ENCODE results near the gene STARD3NL.
"Not testable (repeated sequence)": the region's sequence is repeated elsewhere in the genome, so short reads cannot be mapped to it uniquely, and the experiment has no call there.

The STARD3NL gene

GRCh38 chr7:38235606-38236005 is 57.6 kb downstream of the STARD3NL start:
- no peak for TF ChIP-seq PPARA (CRISPR knock-in tag; IDR thresholded peaks at IDR 0.05; ENCODE audit: borderline replicate concordance)
- TF ChIP-seq CSDC2 (CRISPR knock-in tag; IDR thresholded peaks at IDR 0.05): no peak
- TF ChIP-seq, protein P1, sequence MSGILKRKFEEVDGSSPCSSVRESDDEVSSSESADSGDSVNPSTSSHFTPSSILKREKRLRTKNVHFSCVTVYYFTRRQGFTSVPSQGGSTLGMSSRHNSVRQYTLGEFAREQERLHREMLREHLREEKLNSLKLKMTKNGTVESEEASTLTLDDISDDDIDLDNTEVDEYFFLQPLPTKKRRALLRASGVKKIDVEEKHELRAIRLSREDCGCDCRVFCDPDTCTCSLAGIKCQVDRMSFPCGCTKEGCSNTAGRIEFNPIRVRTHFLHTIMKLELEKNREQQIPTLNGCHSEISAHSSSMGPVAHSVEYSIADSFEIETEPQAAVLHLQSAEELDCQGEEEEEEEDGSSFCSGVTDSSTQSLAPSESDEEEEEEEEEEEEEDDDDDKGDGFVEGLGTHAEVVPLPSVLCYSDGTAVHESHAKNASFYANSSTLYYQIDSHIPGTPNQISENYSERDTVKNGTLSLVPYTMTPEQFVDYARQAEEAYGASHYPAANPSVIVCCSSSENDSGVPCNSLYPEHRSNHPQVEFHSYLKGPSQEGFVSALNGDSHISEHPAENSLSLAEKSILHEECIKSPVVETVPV (CRISPR knock-in tag; IDR thresholded peaks at IDR 0.05): no peak
- no peak for TF ChIP-seq SNAI2 (CRISPR knock-in tag; IDR thresholded peaks at IDR 0.05)
- TF ChIP-seq ZNF70 (CRISPR knock-in tag; IDR thresholded peaks at IDR 0.05): no peak
- no peak for TF ChIP-seq TOX (CRISPR knock-in tag; IDR thresholded peaks at IDR 0.05; ENCODE audit: borderline replicate concordance)
- no peak for TF ChIP-seq ZFP3 (CRISPR knock-in tag; IDR thresholded peaks at IDR 0.05)
- no peak for TF ChIP-seq TCF4 (CRISPR knock-in tag; IDR thresholded peaks at IDR 0.05; ENCODE audit: borderline replicate concordance)
- TF ChIP-seq CREB5 (CRISPR knock-in tag; IDR thresholded peaks at IDR 0.05; ENCODE audit: low read depth): no peak
- no peak for TF ChIP-seq ESRRG (CRISPR knock-in tag; IDR thresholded peaks at IDR 0.05)
- TF ChIP-seq, protein P2, sequence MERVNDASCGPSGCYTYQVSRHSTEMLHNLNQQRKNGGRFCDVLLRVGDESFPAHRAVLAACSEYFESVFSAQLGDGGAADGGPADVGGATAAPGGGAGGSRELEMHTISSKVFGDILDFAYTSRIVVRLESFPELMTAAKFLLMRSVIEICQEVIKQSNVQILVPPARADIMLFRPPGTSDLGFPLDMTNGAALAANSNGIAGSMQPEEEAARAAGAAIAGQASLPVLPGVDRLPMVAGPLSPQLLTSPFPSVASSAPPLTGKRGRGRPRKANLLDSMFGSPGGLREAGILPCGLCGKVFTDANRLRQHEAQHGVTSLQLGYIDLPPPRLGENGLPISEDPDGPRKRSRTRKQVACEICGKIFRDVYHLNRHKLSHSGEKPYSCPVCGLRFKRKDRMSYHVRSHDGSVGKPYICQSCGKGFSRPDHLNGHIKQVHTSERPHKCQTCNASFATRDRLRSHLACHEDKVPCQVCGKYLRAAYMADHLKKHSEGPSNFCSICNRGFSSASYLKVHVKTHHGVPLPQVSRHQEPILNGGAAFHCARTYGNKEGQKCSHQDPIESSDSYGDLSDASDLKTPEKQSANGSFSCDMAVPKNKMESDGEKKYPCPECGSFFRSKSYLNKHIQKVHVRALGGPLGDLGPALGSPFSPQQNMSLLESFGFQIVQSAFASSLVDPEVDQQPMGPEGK (CRISPR knock-in tag; IDR thresholded peaks at IDR 0.05; ENCODE audit: borderline replicate concordance): no peak
- no peak for TF ChIP-seq ISL1 (CRISPR knock-in tag; IDR thresholded peaks at IDR 0.05)
- TF ChIP-seq ARNTL (CRISPR knock-in tag; IDR thresholded peaks at IDR 0.05; ENCODE audit: borderline replicate concordance, low read depth): no peak
- no peak for TF ChIP-seq BACH2 (CRISPR knock-in tag; IDR thresholded peaks at IDR 0.05; ENCODE audit: borderline replicate concordance)
- TF ChIP-seq, protein P3, sequence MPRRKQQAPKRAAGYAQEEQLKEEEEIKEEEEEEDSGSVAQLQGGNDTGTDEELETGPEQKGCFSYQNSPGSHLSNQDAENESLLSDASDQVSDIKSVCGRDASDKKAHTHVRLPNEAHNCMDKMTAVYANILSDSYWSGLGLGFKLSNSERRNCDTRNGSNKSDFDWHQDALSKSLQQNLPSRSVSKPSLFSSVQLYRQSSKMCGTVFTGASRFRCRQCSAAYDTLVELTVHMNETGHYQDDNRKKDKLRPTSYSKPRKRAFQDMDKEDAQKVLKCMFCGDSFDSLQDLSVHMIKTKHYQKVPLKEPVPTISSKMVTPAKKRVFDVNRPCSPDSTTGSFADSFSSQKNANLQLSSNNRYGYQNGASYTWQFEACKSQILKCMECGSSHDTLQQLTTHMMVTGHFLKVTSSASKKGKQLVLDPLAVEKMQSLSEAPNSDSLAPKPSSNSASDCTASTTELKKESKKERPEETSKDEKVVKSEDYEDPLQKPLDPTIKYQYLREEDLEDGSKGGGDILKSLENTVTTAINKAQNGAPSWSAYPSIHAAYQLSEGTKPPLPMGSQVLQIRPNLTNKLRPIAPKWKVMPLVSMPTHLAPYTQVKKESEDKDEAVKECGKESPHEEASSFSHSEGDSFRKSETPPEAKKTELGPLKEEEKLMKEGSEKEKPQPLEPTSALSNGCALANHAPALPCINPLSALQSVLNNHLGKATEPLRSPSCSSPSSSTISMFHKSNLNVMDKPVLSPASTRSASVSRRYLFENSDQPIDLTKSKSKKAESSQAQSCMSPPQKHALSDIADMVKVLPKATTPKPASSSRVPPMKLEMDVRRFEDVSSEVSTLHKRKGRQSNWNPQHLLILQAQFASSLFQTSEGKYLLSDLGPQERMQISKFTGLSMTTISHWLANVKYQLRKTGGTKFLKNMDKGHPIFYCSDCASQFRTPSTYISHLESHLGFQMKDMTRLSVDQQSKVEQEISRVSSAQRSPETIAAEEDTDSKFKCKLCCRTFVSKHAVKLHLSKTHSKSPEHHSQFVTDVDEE (CRISPR knock-in tag; IDR thresholded peaks at IDR 0.05): no peak
- no peak; the same call in 2 of the 3 replicates for ATAC-seq

GRCh38 chr7:38239129-38239528 is 61.1 kb downstream of the STARD3NL start:
- not testable (repeated sequence) for ATAC-seq

- TF ChIP-seq ESRRG (CRISPR knock-in tag; IDR thresholded peaks at IDR 0.05) (no peak), ZNF8 (CRISPR knock-in tag; IDR thresholded peaks at IDR 0.05) (no peak), BACH2 (CRISPR knock-in tag; IDR thresholded peaks at IDR 0.05; ENCODE audit: borderline replicate concordance) (no peak), ZFP30 (CRISPR knock-in tag; IDR thresholded peaks at IDR 0.05) (no peak)
- ATAC-seq: no peak
These were observed 63.0 kb downstream of the STARD3NL start for GRCh38 chr7:38241071-38241470.

DNA sequence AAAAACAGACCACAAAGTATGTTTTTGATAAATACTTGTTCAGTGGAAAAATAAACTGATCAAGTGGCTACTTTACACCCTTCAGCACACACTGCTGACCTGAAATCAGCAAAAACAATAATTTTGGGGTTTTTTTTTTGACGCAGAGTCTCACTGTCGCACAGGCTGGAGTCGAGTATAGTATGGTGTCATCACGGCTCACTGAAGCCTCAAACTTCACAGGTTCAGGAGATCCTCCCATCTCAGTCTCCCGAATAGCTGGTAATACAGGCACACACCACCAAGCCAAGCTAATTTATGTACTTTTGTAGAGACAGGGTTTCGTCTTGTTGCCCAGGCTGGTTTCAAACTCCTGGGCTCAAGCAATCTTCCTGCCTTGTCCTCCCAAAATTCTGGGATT is 64.8 kb downstream of the STARD3NL start:
- TF ChIP-seq ZNF70 (CRISPR knock-in tag; IDR thresholded peaks at IDR 0.05) (no peak), ZFP30 (CRISPR knock-in tag; IDR thresholded peaks at IDR 0.05) (no peak), RARB (CRISPR knock-in tag; IDR thresholded peaks at IDR 0.05) (no peak), CSDC2 (CRISPR knock-in tag; IDR thresholded peaks at IDR 0.05) (no peak)
- TF ChIP-seq, protein P3 (CRISPR knock-in tag; IDR thresholded peaks at IDR 0.05): no peak
- ATAC-seq: no peak

- ATAC-seq: not testable (repeated sequence)
These were observed 65.3 kb downstream of the STARD3NL start for GRCh38 chr7:38243345-38243744.

Data from SK-N-SH treated with all-trans-retinoic acid at 6 μM for 48 hours (cell line).